Activated naive CD4-positive, alpha-beta T cell treated with anti-CD3 and anti-CD28 coated beads, Interleukin-2, amount 50 U/mL, for 16 hours (primary cell): ENCODE measurements around the gene SORCS2.

Source experiments
- DNase-seq: peaks from one replicate; pipeline ENCODE4 v3.0.0-alpha.2; 2020

SORCS2 gene

GRCh38 chr4:7733201-7733600 lies 540.9 kb downstream of the SORCS2 start:
- DNase-seq = no peak

GRCh38 chr4:7733801-7734650 lies 541.7 kb downstream of the SORCS2 start:
- no peak for DNase-seq

DNA sequence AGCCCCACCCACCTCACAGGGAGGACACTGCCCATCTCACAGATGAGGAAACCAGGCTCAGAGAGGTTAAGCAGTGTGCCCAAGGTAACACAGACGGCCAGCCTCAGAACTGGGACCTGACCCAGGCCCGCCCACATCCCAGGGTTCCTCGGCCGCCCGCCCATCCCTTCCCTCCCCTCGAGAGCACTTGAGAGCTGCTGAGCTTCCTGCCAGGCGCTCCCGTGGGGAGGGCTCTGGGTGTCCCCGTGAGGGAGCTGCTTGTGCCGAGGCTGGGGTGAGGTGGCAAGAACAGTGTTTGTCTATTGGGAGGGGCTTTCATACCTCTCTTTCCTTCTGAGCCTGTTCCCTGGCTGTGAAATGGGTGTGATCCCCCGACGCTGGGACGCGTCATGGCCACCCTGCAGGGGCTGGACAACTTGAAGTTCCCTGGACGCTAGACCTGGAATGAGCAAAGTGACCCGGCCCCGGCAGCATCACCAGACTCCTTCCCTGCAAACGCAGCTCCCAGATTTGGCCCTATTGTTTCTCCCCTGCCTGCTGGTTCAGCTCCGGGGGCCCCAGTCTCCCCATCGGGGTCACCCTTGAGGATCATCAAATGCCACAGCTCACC lies 542.4 kb downstream of the SORCS2 start:
- DNase-seq = no peak

- no peak for DNase-seq
Observed at GRCh38 chr4:7735395-7735794, 543.1 kb downstream of the SORCS2 start.

DNA sequence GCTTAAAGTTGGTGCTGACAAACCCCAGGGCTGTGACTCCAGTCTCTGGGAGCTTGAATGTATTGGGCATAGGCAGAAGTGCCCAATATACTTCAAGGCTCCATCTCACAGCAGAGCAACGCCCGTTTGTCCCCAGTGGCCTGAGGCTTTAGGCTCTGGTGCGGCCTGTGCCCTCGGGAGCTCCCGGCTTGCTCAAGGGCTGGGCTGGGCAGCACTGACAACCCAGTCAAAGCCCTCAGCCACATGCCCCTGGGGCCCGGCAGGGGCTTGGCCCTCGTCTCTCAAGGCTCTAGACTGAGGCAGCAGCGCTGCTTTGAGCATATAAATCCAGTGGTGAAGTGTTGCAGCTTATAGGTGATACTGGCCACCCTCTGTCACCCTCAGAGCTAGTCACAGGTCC lies 543.6 kb downstream of the SORCS2 start:
- no peak for DNase-seq

GRCh38 chr4:7736436-7737267 lies 544.3 kb downstream of the SORCS2 start:
- no peak for DNase-seq

GRCh38 chr4:7737268-7737645 lies 544.9 kb downstream of the SORCS2 start:
- DNase-seq = no peak

DNA sequence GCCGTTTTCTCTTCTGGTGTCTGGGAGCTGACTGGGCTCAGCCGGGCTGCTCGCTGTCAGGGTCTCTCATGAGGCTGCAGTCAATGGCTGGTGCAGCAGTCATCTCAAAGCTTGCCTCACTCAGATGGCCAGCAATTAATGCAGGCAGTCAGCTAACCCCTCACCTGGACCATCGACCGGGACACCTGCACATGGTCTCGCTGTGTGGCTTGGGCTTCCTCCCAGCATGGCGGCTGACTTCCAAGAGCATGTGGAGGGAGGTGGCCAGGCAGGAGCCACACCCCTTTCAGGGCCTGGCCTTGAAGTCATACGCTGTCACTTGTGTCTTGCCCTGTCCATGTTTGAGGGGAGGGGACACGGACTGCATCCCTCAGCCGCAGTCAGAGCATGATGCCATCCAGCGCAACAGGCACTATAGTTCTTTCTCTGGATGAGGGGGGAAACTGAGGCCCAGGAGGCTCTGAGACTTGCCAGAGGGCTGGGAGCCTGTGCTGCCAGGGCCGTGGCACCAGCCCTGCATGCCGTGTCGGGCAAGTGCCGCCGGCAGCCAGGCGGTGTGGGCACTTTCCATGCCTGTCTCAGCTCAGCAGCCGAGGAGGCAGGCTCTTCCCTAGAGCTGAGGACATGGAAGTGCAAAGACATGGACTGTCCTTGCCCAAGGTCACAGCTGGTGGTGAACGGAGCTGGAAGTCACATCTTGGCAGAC lies 545.6 kb downstream of the SORCS2 start:
- no peak for DNase-seq

DNA sequence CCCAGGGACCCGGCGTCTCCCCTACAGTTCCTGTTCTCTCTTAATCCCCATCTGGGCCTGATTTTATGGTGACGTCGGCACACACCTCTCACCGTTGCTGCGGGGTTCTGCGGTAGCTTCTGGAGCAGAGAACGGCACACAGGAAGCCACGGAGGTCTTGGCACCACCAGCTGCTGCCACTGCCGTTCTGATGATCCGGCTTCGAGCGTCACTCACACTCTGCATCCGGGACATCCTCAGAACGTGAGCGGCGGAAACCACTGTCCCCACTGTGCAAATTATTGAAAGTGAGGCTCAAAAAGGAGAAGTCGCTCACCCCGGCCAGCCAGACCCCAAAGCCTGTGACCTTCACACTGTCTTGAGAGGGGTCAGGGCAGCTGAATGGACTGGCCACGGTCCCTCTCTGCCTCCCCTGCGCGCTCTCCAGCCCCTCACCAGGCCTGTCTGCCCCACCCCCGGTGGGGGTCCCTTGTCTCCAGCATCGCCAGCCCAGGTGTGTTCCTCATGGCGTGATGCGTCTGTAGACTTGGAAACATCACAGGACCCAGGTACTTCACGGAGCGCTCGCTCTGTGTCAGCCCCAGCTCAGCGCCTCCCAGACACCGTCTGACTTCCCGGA lies 546.2 kb downstream of the SORCS2 start:
- DNase-seq = no peak

DNA sequence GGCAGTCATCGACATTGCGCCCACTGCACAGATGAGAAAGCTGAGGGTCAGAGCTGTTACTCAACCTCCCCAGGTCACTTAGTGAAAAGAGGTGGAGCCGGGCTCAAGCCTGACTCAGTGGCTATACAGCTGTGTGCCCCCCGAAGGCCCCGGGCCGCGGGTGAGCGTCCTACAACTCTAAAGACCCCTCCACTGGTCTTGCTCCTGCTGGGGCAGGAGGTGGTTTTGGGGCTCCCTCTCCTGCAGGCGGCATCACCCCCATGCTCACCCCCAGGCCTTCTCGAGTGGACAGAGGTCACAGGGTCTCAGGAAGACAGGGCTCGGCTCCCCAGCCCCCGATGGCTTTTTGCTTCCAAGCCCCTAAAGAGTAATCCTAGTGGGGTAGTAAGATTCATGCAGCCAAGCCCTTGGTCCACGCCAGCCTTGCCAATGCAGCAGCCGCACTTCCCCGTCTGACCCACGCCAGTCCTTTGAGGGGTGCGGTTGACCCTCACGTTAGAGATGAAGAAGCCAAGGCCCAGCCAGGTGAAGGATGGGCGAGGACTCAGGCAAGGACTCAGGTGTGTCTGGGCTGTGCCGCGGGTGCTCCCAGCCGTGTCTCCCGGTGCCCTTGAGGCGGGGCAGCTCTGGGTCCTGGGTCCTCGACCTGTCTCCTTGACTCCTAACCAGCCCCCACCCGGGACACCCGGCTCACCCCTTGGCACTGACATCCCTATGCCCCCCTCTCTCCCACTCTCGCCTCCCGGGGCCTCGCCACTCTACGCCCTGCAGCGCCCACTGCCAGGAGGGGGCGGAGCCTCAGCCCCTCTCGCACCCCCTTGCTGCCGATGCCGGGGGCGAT lies 547.0 kb downstream of the SORCS2 start:
- no peak for DNase-seq

DNA sequence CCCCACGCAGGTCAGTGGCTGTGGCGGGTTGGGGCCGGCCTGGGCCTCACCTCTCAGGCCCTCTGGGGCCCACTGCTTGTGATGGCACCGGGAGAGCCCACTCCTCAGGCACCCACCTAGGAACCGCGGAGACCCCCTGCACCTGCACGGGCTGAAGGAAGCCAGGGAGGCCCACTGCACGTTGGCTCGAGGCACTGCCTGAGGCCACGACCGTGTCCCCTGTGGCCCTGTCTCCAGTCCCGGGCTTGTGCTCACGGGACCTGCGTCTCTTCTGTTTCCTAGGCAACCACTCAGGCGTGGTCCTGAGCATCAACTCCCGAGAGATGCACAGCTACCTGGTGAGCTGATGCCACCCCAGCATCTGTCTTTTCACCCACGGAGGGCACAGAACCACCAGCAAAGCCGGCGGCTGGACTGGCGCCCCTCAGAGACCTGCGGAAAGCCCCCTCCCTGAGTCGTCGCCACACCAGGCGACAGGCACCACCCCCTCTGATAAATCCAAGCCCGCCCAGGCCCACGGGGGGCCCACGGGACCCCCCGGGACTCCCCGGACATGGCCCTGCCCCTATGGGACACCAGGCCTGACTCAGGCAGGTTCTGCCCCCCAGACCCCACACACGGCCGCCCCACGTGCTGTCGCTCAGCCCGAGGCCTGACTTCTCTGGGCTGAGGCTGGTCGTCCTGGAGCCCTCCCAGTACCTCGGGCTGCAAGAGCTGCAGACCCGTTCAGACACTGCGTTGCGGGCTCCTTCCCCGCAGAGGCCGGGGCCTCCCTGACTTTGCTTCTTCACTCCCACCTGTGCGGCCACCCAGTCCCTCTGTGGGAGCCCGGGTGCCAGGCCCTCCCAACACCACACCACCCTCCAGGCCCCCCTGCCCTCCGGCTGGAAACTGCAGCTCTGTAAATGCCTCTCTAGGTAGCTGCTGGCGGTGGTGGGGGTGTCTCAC lies 547.9 kb downstream of the SORCS2 start:
- DNase-seq = no peak

DNA sequence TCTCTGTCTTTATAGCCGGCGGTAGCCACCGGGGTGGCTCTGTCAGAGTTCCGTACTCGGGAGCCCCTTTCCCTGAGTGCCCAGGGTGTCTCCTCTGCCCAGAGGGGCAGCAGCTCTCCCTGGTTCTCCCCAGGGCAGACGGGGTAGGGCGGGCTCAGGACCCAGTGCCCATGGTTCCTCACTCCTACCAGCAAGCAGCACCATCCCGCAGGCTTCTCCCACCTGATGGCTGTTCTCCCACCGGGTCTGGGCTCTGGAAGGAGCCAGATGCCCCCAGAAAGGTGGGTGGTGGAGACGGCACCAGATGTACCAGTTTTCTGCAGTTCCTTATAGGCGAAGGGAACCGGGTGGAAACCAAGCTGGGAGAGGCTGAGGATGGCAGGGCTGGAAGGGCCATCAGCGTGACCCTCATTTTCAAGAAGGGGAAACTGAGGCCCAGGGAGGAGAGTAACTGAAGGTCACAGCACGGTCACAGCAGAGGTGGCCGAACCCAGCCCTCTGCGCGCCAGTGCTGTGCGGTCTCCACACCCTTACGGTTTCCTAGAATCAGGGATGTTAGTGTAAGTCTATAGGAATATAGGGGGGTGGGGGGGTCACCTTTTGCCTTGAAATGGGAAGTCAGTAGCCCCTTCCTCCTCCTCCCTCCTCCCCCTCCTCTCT lies 548.7 kb downstream of the SORCS2 start:
- no peak for DNase-seq

DNA sequence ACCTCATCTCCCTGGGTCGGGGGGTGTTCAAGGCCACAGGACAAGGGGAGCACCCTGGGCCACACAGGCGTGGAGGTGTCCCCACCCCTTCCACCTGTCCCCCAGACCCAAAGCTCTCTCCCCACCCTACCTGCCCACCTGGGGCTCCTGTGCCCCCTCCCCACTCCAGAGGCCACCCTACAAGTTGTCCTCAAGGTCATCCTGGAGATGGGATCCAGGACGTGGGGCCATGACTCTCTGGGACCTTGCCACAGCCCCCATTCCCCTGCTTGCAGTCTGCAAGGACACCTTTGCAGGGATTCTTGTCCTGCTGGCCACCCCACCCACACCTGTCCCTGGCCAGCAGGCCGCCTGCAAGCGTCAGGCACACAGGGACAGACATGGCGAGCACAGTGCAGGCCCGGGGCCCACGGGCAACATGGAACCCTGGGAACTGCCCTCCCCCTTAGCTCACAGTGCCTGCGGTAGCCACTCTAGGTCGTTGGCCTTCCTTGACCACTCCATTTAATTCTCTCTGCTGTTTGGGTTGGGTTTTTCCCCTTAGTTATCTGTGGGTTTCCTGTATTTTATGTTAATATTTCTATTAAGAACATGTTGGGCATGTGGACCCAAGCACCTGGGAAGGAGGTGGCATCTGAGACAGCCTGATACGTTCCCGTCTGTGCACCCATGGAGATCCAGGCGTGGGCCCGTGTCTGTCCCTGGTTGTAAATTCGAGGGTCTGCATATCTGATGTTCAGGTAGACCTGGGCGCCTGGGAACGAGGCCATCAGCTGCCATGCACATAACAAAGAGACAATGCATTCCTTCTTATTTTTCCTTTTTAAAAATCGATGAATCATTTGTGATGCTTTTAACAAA lies 549.8 kb downstream of the SORCS2 start:
- no peak for DNase-seq

DNA sequence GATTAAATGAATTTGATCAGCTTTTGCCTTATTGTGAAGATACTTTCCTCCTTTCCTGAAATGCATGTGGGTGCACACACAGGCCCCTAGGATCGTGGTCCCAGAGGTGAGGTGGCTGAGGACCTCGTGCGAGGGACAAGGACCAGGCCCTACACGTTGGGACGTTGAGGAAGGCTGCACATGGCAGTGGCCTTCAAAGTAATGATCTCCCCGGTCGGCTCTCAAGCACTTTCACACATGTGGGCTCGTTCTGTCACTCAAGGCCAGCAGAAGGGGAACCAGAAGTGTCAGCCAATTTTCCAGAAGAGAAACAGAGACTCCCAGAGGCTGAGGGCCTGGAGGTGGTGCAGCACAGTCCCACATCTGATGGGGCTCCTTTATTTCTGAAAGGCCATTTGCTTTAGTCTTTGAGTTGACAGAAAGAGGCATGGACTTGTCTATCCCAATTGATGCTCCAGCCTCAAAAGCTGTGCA lies 550.5 kb downstream of the SORCS2 start:
- DNase-seq = no peak

DNA sequence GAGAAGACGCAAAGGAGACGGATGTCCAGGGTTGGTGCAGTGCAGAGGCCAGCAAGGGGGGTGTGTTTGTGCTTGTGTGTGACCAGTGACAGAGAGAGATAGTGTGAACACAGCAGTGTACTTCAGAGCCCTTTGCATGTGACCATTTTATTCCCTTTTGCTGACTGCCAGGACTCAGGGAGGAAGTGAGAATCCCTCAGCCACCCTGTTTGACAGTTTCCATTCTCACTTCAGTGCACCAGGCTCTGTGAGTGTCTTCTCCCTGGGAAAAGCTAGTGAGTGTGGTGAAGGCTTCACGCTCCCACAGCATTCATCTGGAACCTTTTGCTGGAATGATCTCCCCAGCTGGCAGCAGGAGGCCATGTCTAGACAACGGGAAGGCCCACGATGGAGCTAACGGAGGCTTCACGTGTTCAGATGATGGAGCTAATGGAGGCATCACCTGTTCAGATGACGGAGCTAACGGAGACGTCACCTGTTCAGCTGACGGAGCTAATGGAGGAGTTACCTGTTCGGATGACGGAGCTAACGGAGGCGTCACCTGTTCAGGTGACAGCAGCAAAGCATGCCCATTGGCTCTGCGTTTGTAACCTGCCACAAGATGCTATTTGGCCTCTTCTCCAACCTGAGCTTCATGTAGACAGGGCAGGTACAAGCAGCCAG lies 551.9 kb downstream of the SORCS2 start:
- DNase-seq = no peak

DNA sequence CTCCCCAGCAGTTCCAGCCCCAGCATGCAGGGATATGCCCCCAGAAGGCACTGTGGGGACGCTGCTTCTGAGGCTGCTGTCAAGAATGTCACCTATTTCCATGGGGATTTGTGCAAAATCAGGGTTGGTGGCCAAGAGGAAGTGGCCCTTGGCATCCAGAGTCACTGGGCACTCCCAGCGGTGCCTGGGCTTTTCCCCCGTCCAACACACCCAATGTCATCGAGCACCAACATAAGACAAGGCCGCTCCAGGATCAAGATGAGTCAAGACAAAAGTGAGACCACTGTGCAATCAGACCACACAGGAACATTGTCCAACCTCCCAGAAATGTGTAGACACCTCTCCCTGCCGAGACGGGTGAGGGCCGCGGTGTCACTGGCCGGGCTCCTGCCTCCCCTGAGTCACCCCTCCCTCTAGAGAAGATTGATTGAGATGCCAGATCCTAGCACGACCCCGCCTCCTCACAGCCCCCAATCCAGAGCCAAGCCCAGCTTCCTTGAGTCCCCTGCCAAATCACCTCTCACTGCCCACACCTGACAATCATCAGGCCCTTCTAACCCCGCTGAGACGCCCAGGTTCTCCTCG lies 553.1 kb downstream of the SORCS2 start:
- no peak for DNase-seq

GRCh38 chr4:7746351-7747061 lies 554.2 kb downstream of the SORCS2 start:
- no peak for DNase-seq
